Fibroblast of the aortic adventitia (primary cell): ENCODE measurements around the gene ASS1. TPM values are rescaled to one million over a fixed set of nuclear protein-coding genes. Genes with fewer than 3 reads are reported as not detected.
"Not testable (repeated sequence)": the region's sequence is repeated elsewhere in the genome, so short reads cannot be mapped to it uniquely, and the experiment has no call there.

Source experiments
- DNase-seq: peaks from one replicate; pipeline ENCODE4 v3.0.0-alpha.2; 2010; ENCODE audit warnings: low read depth
- H3K4me3 ChIP-seq: 2 replicates; pipeline ENCODE4 v1.5.1; 2011; ENCODE audit warnings: low read depth, mild to moderate bottlenecking, control low read depth, low read length, moderate library complexity
- CTCF ChIP-seq: IDR thresholded peaks from 2 replicates; pipeline ENCODE4 v1.5.1; 2011; ENCODE audit warnings: mild to moderate bottlenecking, low read length, control low read depth, inconsistent platforms; ENCODE audit not compliant: insufficient read depth
- total RNA-seq: library from RNA; depleted of rRNA; stranded (reverse); fragments of >200 nt; gene quantifications from 2 replicates; pipeline ENCODE4 v1.2.3, GENCODE V29; 2012; ENCODE audit warnings: low replicate concordance

The ASS1 gene
- total RNA-seq, 1 donor: 73.1 TPM

DNA sequence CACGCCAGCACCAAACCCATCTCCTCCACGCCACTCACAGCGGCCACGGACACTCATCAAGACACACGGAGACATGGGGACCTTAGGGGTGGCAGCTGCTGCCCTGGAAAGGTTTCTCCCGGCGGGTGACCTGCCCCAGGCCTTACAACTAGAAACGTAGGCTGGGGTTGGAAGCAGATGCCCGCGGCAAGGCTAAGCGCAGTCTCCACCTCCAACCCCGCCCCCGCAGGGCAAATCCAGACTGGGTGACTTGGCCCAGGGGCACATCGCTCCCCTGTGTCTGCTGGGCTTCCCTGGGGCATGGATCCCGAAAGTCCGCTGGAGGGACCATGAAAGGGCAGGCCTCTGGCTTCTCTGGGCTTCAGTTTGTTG lies 12.0 kb upstream of the ASS1 start:
- DNase-seq: no peak
- no peak overlapping the region for H3K4me3 ChIP-seq
- TF ChIP-seq CTCF: no peak

GRCh38 chr9:130433168-130433946 lies 11.4 kb upstream of the ASS1 start:
- no peak for DNase-seq
- peak overlapping the region; percentile 25 for H3K4me3 ChIP-seq
- TF ChIP-seq CTCF: peak; percentile 46

- H3K4me3 ChIP-seq: no peak overlapping the region
- no peak for TF ChIP-seq CTCF
- DNase-seq: no peak
Observed at GRCh38 chr9:130433947-130434262, 10.9 kb upstream of the ASS1 start.

GRCh38 chr9:130434656-130435055 lies 10.1 kb upstream of the ASS1 start:
- not testable (repeated sequence) for H3K4me3 ChIP-seq, DNase-seq

DNA sequence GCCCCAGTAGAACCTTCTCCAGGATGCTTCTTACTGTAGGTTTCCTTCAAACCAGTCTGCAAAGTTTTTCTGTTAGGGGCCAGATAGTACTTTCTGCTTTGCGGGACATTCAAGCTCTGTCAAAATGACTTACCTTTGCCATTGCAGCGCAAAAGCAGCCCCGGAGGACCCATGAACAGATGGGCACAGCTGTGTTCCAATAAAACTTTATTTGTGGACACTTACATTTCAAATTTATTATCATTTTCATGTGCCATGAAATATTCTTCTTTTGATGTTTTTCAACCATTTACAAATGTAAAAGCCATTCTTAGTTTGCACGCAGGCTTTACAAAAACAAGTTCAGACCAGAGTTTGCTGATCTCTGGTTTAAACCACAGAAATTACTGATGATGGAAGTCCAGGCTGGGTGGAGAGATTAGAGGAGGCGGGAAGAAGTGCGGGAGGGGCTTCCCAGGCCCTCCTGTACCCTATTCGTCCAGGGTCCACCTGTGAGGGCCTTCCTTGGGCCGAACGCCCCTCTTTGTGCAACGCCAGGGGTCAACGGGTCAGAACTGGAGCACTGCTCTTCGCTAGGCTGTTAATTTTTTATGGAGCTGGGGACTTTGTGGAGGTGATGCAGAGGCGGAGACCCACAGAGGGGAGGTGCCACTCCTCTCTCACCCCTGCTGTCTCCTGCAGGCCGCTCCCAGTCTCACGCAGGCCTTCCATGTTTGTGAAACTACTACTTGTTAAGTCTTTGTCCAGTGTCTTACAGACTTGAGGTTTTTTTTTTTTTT lies 7.6 kb upstream of the ASS1 start:
- H3K4me3 ChIP-seq: no peak overlapping the region
- TF ChIP-seq CTCF: no peak
- DNase-seq: no peak

DNA sequence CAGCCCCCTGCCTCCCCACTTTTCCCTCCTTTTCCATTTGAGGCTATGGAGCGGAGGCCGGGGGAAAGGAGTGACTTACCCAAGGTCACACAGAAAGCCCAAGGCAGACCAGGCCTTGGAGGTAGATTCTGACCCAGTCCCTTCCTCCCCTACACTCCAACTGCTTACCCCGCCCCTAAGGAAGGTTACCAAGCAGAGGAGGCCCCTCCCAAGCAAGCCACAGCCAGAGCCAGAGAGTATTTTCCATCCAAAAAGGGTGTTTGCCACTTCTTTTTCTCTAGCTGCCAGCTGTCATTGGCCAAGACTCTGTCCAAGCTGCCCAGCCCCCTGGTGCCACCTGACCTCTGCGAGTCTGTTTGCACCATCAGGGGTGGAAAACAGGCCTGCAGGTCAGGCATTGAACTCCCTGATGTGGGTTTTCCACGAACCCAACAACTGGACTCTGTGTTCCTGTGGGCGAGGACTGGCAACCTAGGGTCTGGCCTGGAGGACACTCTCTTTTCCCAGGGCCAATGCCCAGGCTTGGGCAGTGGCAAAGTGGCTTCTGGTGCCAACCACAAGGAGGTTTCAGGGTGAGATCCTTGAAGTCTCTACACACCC lies 6.3 kb upstream of the ASS1 start:
- TF ChIP-seq CTCF: no peak
- H3K4me3 ChIP-seq: no peak overlapping the region
- DNase-seq: no peak

DNA sequence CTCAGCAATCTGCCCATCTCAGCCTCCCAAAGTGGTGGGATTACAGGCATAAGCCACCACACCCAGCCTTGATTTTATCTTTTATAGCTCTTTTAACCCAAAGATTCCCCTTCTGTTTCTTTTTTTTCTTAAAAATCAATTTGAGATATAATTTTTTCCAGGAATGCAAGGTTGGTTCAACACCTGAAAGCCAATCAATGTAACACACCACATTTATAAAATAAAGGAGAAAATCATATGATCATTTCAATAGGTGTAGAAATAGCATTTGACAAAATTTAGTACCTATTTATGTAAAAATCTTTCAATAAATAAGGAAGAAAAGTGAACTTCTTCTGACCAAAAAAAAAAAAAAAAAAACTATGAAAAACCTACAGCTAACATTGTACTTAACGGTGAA lies 3.7 kb upstream of the ASS1 start:
- DNase-seq: no peak

More for the DNA sequence above, 3.7 kb upstream of the ASS1 start:
- H3K4me3 ChIP-seq: no peak overlapping the region
- TF ChIP-seq CTCF: no peak
